Esophagus muscularis mucosa (tissue), 4 donors: ENCODE data around the gene RBMS1. TPM values are rescaled to one million over a fixed set of nuclear protein-coding genes. Genes with fewer than 3 reads are reported as not detected.
"Not testable (repeated sequence)": the region's sequence is repeated elsewhere in the genome, so short reads cannot be mapped to it uniquely, and the experiment has no call there.

Source experiments
- DNase-seq: peaks from one replicate; pipeline ENCODE4 v3.0.0-alpha.2; 2017; ENCODE audit errors: extremely low spot score
- H3K27ac ChIP-seq, 4 donors: fragments of 200-600 bp; sonication (generic); replicated peaks in 1 of 4; 1 replicate in 3 of 4; 2 replicates in 1 of 4; pipeline ENCODE4 v1.5.1; 2016 to 2019; ENCODE audit warnings: mild to moderate bottlenecking in 1 of 4
- H3K27me3 ChIP-seq, 4 donors: fragments of 200-600 bp; sonication (generic); one replicate each; pipeline versions ENCODE4 v1.5.1 to v1.6.0; 2016 to 2019
- H3K36me3 ChIP-seq, 4 donors: fragments of 200-600 bp; sonication (generic); one replicate each; pipeline ENCODE4 v1.5.1; 2016 to 2019
- H3K4me1 ChIP-seq, 4 donors: fragments of 200-600 bp; sonication (generic); one replicate each; pipeline ENCODE4 v1.5.1; 2016 to 2019
- H3K4me3 ChIP-seq, 4 donors: fragments of 200-600 bp; sonication (generic); 1 replicate in 2 of 4; 2 replicates in 2 of 4; pipeline ENCODE4 v1.5.1; 2016 to 2019; ENCODE audit warnings: mild to moderate bottlenecking in 4 of 4, moderate library complexity in 1 of 4
- H3K9me3 ChIP-seq, 4 donors: fragments of 200-600 bp; sonication (generic); 1 replicate in 3 of 4; 2 replicates in 1 of 4; pipeline ENCODE4 v1.5.1; 2016 to 2019
- CTCF ChIP-seq, 3 experiments: fragments of 200-600 bp in 2 of 3; fragments of 450-650 bp in 1 of 3; sonication (generic) in 2 of 3; IDR thresholded peaks; one replicate each; pipeline ENCODE4 v1.5.1; 2017 to 2019; ENCODE audit warnings: antibody characterized with exemption in 3 of 3, mild to moderate bottlenecking in 2 of 3, moderate library complexity in 1 of 3
- EP300 ChIP-seq: sonication (generic); formaldehyde crosslinking; IDR thresholded peaks from one replicate; pipeline ENCODE4 v1.6.1; 2017; ENCODE audit warnings: antibody characterized with exemption
- POLR2A ChIP-seq: fragments of 450-650 bp; IDR thresholded peaks from one replicate; pipeline ENCODE4 v1.6.1; 2017; ENCODE audit warnings: antibody characterized with exemption, moderate library complexity, mild to moderate bottlenecking, low read depth
- POLR2AphosphoS5 ChIP-seq, 2 donors: sonication (generic); formaldehyde crosslinking; IDR thresholded peaks; one replicate each; pipeline ENCODE4 v1.6.1; 2017; ENCODE audit warnings: antibody characterized with exemption in 2 of 2
- WGBS: methylation state at CpG from one replicate; pipeline ENCODE4 v1.1.5; 2018; 5-methylcytosine and 5-hydroxymethylcytosine counted together
- intact Hi-C: fragments of 100-400 bp; cut with DNase I; formaldehyde crosslinking; loops from one replicate; pipeline ENCODE4 v1.15.1; 2023
- total RNA-seq, 4 donors: library from RNA; depleted of rRNA; stranded (reverse); fragments of >200 nt; gene quantifications; one replicate each; pipeline versions ENCODE4 v1.1.0 to v1.2.1, GENCODE V29; 2016

RBMS1 gene
- total RNA-seq, 4 donors from 2014 or later, result 86.8 to 116 (median 93.1) TPM

- Histone ChIP-seq H3K27ac (peak overlapping the region; percentile 60 to 78 (median 68)), H3K36me3 (peaks cover 0 to 5% (median 2%) of the 10 kb centered on the region in 4 donors), H3K9me3 (peaks cover 0 to 9% (median 4%) of the 10 kb centered on the region in 4 donors), H3K4me3 (peak overlapping the region; percentile 8 to 43 (median 34)), H3K4me1 (peaks cover 37 to 61% (median 57%) of the 10 kb centered on the region in 4 donors), H3K27me3 (no peaks in the 10 kb centered on the region)
- 12% methylated on average over 7 of the region's 7 CpGs for WGBS
- no peak for DNase-seq
- TF ChIP-seq CTCF (IDR thresholded peaks at IDR 0.05), result no peak
- TF ChIP-seq POLR2AphosphoS5 (IDR thresholded peaks at IDR 0.05), result peak in 1 of 2 donors; percentile 56
- intact Hi-C loops, result no loop called here
Measured at GRCh38 chr2:160427629-160428404, 65.8 kb downstream of the RBMS1 start.

GRCh38 chr2:160426604-160427003 is 67.0 kb downstream of the RBMS1 start:
- no peak for DNase-seq
- Histone ChIP-seq H3K4me1 (peaks cover 28 to 54% (median 52%) of the 10 kb centered on the region in 4 donors), H3K27me3 (no peaks in the 10 kb centered on the region), H3K9me3 (peaks cover 0 to 9% (median 4%) of the 10 kb centered on the region in 4 donors), H3K36me3 (peaks cover 0 to 5% (median 2%) of the 10 kb centered on the region in 4 donors), H3K27ac (peak overlapping the region in 2 of 4 donors; percentile 60 to 78), H3K4me3 (no peak overlapping the region)
- TF ChIP-seq POLR2A (no peak), EP300 (no peak), POLR2AphosphoS5 (IDR thresholded peaks at IDR 0.05) (no peak), CTCF (IDR thresholded peaks at IDR 0.05) (no peak)
- WGBS, result 88% methylated on average over 5 of the region's 5 CpGs
- intact Hi-C loops, result no loop called here

GRCh38 chr2:160425434-160426151 is 68.0 kb downstream of the RBMS1 start:
- Histone ChIP-seq H3K9me3 (peaks cover 0 to 9% (median 4%) of the 10 kb centered on the region in 4 donors), H3K4me3 (no peak overlapping the region), H3K4me1 (peaks cover 30 to 55% (median 53%) of the 10 kb centered on the region in 4 donors), H3K36me3 (peaks cover 0 to 5% (median under 1%) of the 10 kb centered on the region in 4 donors), H3K27ac (peak overlapping the region; percentile 24 to 45 (median 32)), H3K27me3 (no peaks in the 10 kb centered on the region)
- intact Hi-C loops, result no loop called here
- no peak for TF ChIP-seq POLR2A
- TF ChIP-seq CTCF (IDR thresholded peaks at IDR 0.05), result no peak
- no peak for TF ChIP-seq POLR2AphosphoS5 (IDR thresholded peaks at IDR 0.05)
- TF ChIP-seq EP300, result no peak
- 45% methylated on average over 4 of the region's 4 CpGs for WGBS
- DNase-seq, result no peak

- H3K4me3 ChIP-seq, result no peak overlapping the region
- H3K9me3 ChIP-seq, result no peaks in the 10 kb centered on the region
- WGBS, result 65% methylated on average over 4 of the region's 4 CpGs
- DNase-seq, result no peak
- H3K27me3 ChIP-seq, result no peaks in the 10 kb centered on the region
- peaks cover 41 to 70% (median 62%) of the 10 kb centered on the region in 4 donors for H3K4me1 ChIP-seq
- intact Hi-C loops, result no loop called here
- H3K27ac ChIP-seq, result no peak overlapping the region
- no peaks in the 10 kb centered on the region for H3K36me3 ChIP-seq
- TF ChIP-seq CTCF (IDR thresholded peaks at IDR 0.05) (no peak), EP300 (no peak), POLR2AphosphoS5 (IDR thresholded peaks at IDR 0.05) (no peak), POLR2A (no peak)
Measured at GRCh38 chr2:160423126-160423525, 70.5 kb downstream of the RBMS1 start.

GRCh38 chr2:160421646-160422501 is 71.7 kb downstream of the RBMS1 start:
- H3K27me3 ChIP-seq, H3K36me3 ChIP-seq, intact Hi-C loops, DNase-seq, H3K4me3 ChIP-seq, H3K9me3 ChIP-seq, H3K27ac ChIP-seq: not testable (repeated sequence)
- 84% methylated on average over 3 of the region's 3 CpGs for WGBS
- H3K4me1 ChIP-seq, result peaks cover 36 to 71% (median 61%) of the 10 kb centered on the region in 4 donors
